Liver (tissue), 9 donors: ENCODE measurements around the gene PHC2. TPM values are rescaled to one million over a fixed set of nuclear protein-coding genes. Genes with fewer than 3 reads are reported as not detected.
"Not testable (repeated sequence)": the region's sequence is repeated elsewhere in the genome, so short reads cannot be mapped to it uniquely, and the experiment has no call there.

Experiments used
- DNase-seq: peaks from one replicate; pipeline ENCODE4 v3.0.0-alpha.2; 2017; ENCODE audit warnings: low spot score
- H3K27ac ChIP-seq, 2 donors: one replicate each; pipeline ENCODE4 v1.7.0; 2013; ENCODE audit warnings: inconsistent platforms in 2 of 2, low read length in 2 of 2, control low read depth in 1 of 2, low read depth in 1 of 2, mild to moderate bottlenecking in 1 of 2
- H3K27me3 ChIP-seq, 4 donors: one replicate each; pipeline versions ENCODE4 v1.6.1 to v1.7.0; 2013; ENCODE audit warnings: low read length in 3 of 4, inconsistent platforms in 1 of 4, mild to moderate bottlenecking in 1 of 4, moderate library complexity in 1 of 4; ENCODE audit not compliant: control insufficient read depth in 4 of 4, insufficient read depth in 4 of 4
- H3K36me3 ChIP-seq, 4 donors: one replicate each; pipeline versions ENCODE4 v1.6.1 to v1.7.0; 2013; ENCODE audit warnings: low read length in 3 of 4, mild to moderate bottlenecking in 3 of 4, low read depth in 1 of 4, moderate library complexity in 1 of 4; ENCODE audit not compliant: control insufficient read depth in 4 of 4, insufficient read depth in 3 of 4
- H3K4me1 ChIP-seq, 4 donors: one replicate each; pipeline versions ENCODE4 v1.6.1 to v1.7.0; 2013; ENCODE audit warnings: low read length in 3 of 4, mild to moderate bottlenecking in 3 of 4, moderate library complexity in 1 of 4; ENCODE audit not compliant: control insufficient read depth in 4 of 4, insufficient read depth in 4 of 4
- H3K4me3 ChIP-seq, 3 donors: one replicate each; pipeline versions ENCODE4 v1.6.1 to v1.7.0; 2013; ENCODE audit warnings: low read length in 3 of 3, control low read depth in 1 of 3, low read depth in 1 of 3, mild to moderate bottlenecking in 1 of 3
- H3K9ac ChIP-seq, 2 donors: one replicate each; pipeline ENCODE4 v1.7.0; 2013; ENCODE audit warnings: low read length in 2 of 2, mild to moderate bottlenecking in 2 of 2, moderate library complexity in 2 of 2, control low read depth in 1 of 2, low read depth in 1 of 2
- H3K9me3 ChIP-seq, 4 donors: one replicate each; pipeline versions ENCODE4 v1.6.1 to v1.7.0; 2013; ENCODE audit warnings: low read length in 3 of 4; ENCODE audit not compliant: control insufficient read depth in 4 of 4
- CTCF ChIP-seq: fragments of 150-350 bp; IDR thresholded peaks from 2 replicates; pipeline ENCODE4 v1.5.1; 2017; ENCODE audit warnings: improper control_type of control experiment, low read depth, low read length; ENCODE audit not compliant: missing input control
- EGR1 ChIP-seq, 2 donors: IDR thresholded peaks; 2 replicates each; pipeline ENCODE4 v1.6.1; 2016 to 2018; ENCODE audit warnings: antibody characterized with exemption in 2 of 2, low read depth in 2 of 2
- FOXA1 ChIP-seq: IDR thresholded peaks from 2 replicates; pipeline ENCODE4 v1.6.1; 2016; ENCODE audit warnings: antibody characterized with exemption
- FOXA2 ChIP-seq: IDR thresholded peaks from 2 replicates; pipeline ENCODE4 v1.6.1; 2016; ENCODE audit warnings: antibody characterized with exemption
- GABPA ChIP-seq, 2 donors: IDR thresholded peaks in 1 of 2; conservative IDR thresholded peaks in 1 of 2; 2 replicates each; pipeline ENCODE4 v1.6.1; 2016; ENCODE audit warnings: antibody characterized with exemption in 2 of 2, mild to moderate bottlenecking in 1 of 2, moderate library complexity in 1 of 2
- HNF4A ChIP-seq, 2 donors: conservative IDR thresholded peaks; 2 replicates each; pipeline ENCODE4 v1.6.1; 2016; ENCODE audit warnings: antibody characterized with exemption in 2 of 2, mild to moderate bottlenecking in 2 of 2
- HNF4G ChIP-seq: IDR thresholded peaks from 2 replicates; pipeline ENCODE4 v1.6.1; 2016; ENCODE audit warnings: antibody characterized with exemption
- JUND ChIP-seq, 2 donors: IDR thresholded peaks; 2 replicates each; pipeline ENCODE4 v1.6.1; 2016; ENCODE audit warnings: antibody characterized with exemption in 2 of 2
- MAX ChIP-seq: IDR thresholded peaks from 2 replicates; pipeline ENCODE4 v1.6.1; 2016; ENCODE audit warnings: antibody characterized with exemption
- NR2F2 ChIP-seq: IDR thresholded peaks from 2 replicates; pipeline ENCODE4 v1.6.1; 2016; ENCODE audit warnings: antibody characterized with exemption
- RAD21 ChIP-seq, 2 donors: IDR thresholded peaks; 2 replicates each; pipeline ENCODE4 v1.6.1; 2016; ENCODE audit warnings: antibody characterized with exemption in 2 of 2, mild to moderate bottlenecking in 2 of 2
- REST ChIP-seq: IDR thresholded peaks from 2 replicates; pipeline ENCODE4 v1.6.1; 2016; ENCODE audit warnings: antibody characterized with exemption, mild to moderate bottlenecking
- RXRA ChIP-seq, 2 donors: IDR thresholded peaks; 2 replicates each; pipeline ENCODE4 v1.6.1; 2017 to 2018; ENCODE audit warnings: antibody characterized with exemption in 2 of 2, mild to moderate bottlenecking in 1 of 2
- SP1 ChIP-seq: IDR thresholded peaks from 2 replicates; pipeline ENCODE4 v1.6.1; 2018; ENCODE audit warnings: antibody characterized with exemption, mild to moderate bottlenecking
- TAF1 ChIP-seq: conservative IDR thresholded peaks from 2 replicates; pipeline ENCODE4 v1.6.1; 2016; ENCODE audit warnings: antibody characterized with exemption, mild to moderate bottlenecking
- YY1 ChIP-seq: IDR thresholded peaks from 2 replicates; pipeline ENCODE4 v1.6.1; 2016; ENCODE audit warnings: antibody characterized with exemption, mild to moderate bottlenecking
- WGBS: extraction: QIAGEN DNeasy Blood & Tissue Kit; methylation state at CpG from one replicate; pipeline ENCODE4 v1.1.7; 2013; 5-methylcytosine and 5-hydroxymethylcytosine counted together
- polyA plus RNA-seq, 2 donors: library from polyadenylated mRNA; stranded (reverse) in 1 of 2; unstranded in 1 of 2; fragments of 200-250 nt in 1 of 2; fragments of >200 nt in 1 of 2; fragmentation: Nextera tagmentation in 1 of 2; extraction: Ambion mirVana in 1 of 2; gene quantifications; one replicate each; pipeline versions ENCODE4 v1.2.1 to v1.2.3, GENCODE V29; 2013 to 2015
- total RNA-seq, 2 donors: library from RNA; depleted of rRNA; stranded (reverse); fragments of >200 nt; gene quantifications; one replicate each; pipeline ENCODE4 v1.2.3, GENCODE V29; 2014
- TF ChIP-seq, protein P1 (sequence below): IDR thresholded peaks from 2 replicates; pipeline ENCODE4 v1.6.1; 2016; ENCODE audit warnings: antibody characterized with exemption
- TF ChIP-seq, protein P2 (sequence below): IDR thresholded peaks from 2 replicates; pipeline ENCODE4 v1.6.1; 2016; ENCODE audit warnings: antibody characterized with exemption
- donor health status: healthy.
- donor health status: healthy.
- donor health status: healthy.
- donor health status: healthy.
- donor health status: healthy.

PHC2 gene
- total and polyA plus RNA-seq, 4 donors = 19.1 to 67.8 (median 44.7) TPM

- WGBS = 100% methylated on average over 1 of the region's 2 CpGs
- H3K4me3 ChIP-seq, H3K9me3 ChIP-seq, DNase-seq, H3K9ac ChIP-seq, H3K27me3 ChIP-seq, H3K27ac ChIP-seq, H3K4me1 ChIP-seq: not testable (repeated sequence)
- peaks cover 0 to 10% (median 9%) of the 10 kb centered on the region in 4 donors for H3K36me3 ChIP-seq
Observed at GRCh38 chr1:33290615-33291014, 140.3 kb downstream of the PHC2 start.

- peaks cover 0 to 2% (median 0%) of the 10 kb centered on the region in 4 donors for H3K4me1 ChIP-seq
- DNase-seq = no peak
- no peaks in the 10 kb centered on the region for H3K27me3 ChIP-seq
- H3K4me3 ChIP-seq = no peak overlapping the region
- 93% methylated on average over 3 of the region's 3 CpGs for WGBS
- H3K9me3 ChIP-seq = no peaks in the 10 kb centered on the region
- H3K27ac ChIP-seq = no peak overlapping the region
- no peak overlapping the region for H3K9ac ChIP-seq
- TF ChIP-seq NR2F2 (no peak), FOXA1 (no peak), CTCF (no peak), SP1 (no peak), TAF1 (no peak), MAX (no peak), FOXA2 (no peak), YY1 (no peak), GABPA (IDR thresholded peaks at IDR 0.05 in 1 of 2, conservative IDR thresholded peaks at IDR 0.05 in 1 of 2) (no peak), REST (no peak), EGR1 (IDR thresholded peaks at IDR 0.05; ENCODE audit: low read depth in 2 of 2) (no peak), RXRA (IDR thresholded peaks at IDR 0.05) (no peak), HNF4G (no peak), HNF4A (conservative IDR thresholded peaks at IDR 0.05) (no peak), RAD21 (IDR thresholded peaks at IDR 0.05) (no peak), JUND (IDR thresholded peaks at IDR 0.05) (no peak)
- TF ChIP-seq, protein P1, sequence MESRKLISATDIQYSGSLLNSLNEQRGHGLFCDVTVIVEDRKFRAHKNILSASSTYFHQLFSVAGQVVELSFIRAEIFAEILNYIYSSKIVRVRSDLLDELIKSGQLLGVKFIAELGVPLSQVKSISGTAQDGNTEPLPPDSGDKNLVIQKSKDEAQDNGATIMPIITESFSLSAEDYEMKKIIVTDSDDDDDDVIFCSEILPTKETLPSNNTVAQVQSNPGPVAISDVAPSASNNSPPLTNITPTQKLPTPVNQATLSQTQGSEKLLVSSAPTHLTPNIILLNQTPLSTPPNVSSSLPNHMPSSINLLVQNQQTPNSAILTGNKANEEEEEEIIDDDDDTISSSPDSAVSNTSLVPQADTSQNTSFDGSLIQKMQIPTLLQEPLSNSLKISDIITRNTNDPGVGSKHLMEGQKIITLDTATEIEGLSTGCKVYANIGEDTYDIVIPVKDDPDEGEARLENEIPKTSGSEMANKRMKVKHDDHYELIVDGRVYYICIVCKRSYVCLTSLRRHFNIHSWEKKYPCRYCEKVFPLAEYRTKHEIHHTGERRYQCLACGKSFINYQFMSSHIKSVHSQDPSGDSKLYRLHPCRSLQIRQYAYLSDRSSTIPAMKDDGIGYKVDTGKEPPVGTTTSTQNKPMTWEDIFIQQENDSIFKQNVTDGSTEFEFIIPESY = no peak
- TF ChIP-seq, protein P2, sequence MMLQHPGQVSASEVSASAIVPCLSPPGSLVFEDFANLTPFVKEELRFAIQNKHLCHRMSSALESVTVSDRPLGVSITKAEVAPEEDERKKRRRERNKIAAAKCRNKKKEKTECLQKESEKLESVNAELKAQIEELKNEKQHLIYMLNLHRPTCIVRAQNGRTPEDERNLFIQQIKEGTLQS = no peak
- H3K36me3 ChIP-seq = peaks cover 0 to 13% (median 11%) of the 10 kb centered on the region in 4 donors
Observed at GRCh38 chr1:33289858-33290154, 141.1 kb downstream of the PHC2 start.
